ENCODE results near the gene LRRC47. TPM values are rescaled to one million over a fixed set of nuclear protein-coding genes. Genes with fewer than 3 reads are reported as not detected.

The LRRC47 gene
- total RNA-seq, 3 donors from 2014 or later = 31.5 to 34.2 (median 34.2) TPM

- TF ChIP-seq, protein P1, sequence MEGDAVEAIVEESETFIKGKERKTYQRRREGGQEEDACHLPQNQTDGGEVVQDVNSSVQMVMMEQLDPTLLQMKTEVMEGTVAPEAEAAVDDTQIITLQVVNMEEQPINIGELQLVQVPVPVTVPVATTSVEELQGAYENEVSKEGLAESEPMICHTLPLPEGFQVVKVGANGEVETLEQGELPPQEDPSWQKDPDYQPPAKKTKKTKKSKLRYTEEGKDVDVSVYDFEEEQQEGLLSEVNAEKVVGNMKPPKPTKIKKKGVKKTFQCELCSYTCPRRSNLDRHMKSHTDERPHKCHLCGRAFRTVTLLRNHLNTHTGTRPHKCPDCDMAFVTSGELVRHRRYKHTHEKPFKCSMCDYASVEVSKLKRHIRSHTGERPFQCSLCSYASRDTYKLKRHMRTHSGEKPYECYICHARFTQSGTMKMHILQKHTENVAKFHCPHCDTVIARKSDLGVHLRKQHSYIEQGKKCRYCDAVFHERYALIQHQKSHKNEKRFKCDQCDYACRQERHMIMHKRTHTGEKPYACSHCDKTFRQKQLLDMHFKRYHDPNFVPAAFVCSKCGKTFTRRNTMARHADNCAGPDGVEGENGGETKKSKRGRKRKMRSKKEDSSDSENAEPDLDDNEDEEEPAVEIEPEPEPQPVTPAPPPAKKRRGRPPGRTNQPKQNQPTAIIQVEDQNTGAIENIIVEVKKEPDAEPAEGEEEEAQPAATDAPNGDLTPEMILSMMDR (IDR thresholded peaks at IDR 0.05) = no peak
- TF ChIP-seq POLR2AphosphoS5 (IDR thresholded peaks at IDR 0.05) (no peak), POLR2A (IDR thresholded peaks at IDR 0.05) (no peak)
- H3K27me3 ChIP-seq = peaks cover 0 to 24% of the 10 kb centered on the region in 2 donors
Observed at GRCh38 chr1:3733094-3733882, 63.0 kb downstream of the LRRC47 start.

GRCh38 chr1:3732434-3733093 lies 63.7 kb downstream of the LRRC47 start:
- Histone ChIP-seq H3K4me1 (no peaks in the 10 kb centered on the region), H3K4me3 (no peak overlapping the region), H3K9me3 (no peaks in the 10 kb centered on the region), H3K36me3 (peaks cover 6% of the 10 kb centered on the region), H3K27me3 (peaks cover 0 to 24% of the 10 kb centered on the region in 2 donors), H3K27ac (no peak overlapping the region)
- intact Hi-C loops (cut with DNase I; ENCODE audit: low total_unique reads) = no loop called here
- TF ChIP-seq POLR2A (IDR thresholded peaks at IDR 0.05) = no peak
- no peak for DNase-seq (ENCODE audit: low spot score in 2 of 2)

More at GRCh38 chr1:3733094-3733882, 63.0 kb downstream of the LRRC47 start:
- no peak for DNase-seq (ENCODE audit: low spot score in 2 of 2)
- H3K9me3 ChIP-seq = no peaks in the 10 kb centered on the region
- no peaks in the 10 kb centered on the region for H3K4me1 ChIP-seq
- H3K4me3 ChIP-seq = no peak overlapping the region
- H3K36me3 ChIP-seq = peaks cover 6% of the 10 kb centered on the region
- intact Hi-C loops (cut with DNase I; ENCODE audit: low total_unique reads) = no loop called here
- H3K27ac ChIP-seq = no peak overlapping the region

- DNase-seq (ENCODE audit: low spot score in 2 of 2) = no peak
Observed at GRCh38 chr1:3731583-3732433, 64.5 kb downstream of the LRRC47 start.

GRCh38 chr1:3730543-3731247 lies 65.6 kb downstream of the LRRC47 start:
- Histone ChIP-seq H3K27me3 (peaks cover 0 to 32% of the 10 kb centered on the region in 2 donors), H3K27ac (no peak overlapping the region), H3K9me3 (no peaks in the 10 kb centered on the region), H3K36me3 (no peaks in the 10 kb centered on the region), H3K4me3 (no peak overlapping the region), H3K4me1 (no peaks in the 10 kb centered on the region)
- intact Hi-C loops (cut with DNase I; ENCODE audit: low total_unique reads) = no loop called here
- TF ChIP-seq, protein P1 (IDR thresholded peaks at IDR 0.05) = no peak
- DNase-seq (ENCODE audit: low spot score in 2 of 2) = no peak

More at GRCh38 chr1:3731583-3732433, 64.5 kb downstream of the LRRC47 start:
- H3K36me3 ChIP-seq = peaks cover 1% of the 10 kb centered on the region
- H3K27ac ChIP-seq = no peak overlapping the region
- H3K27me3 ChIP-seq = peaks cover 0 to 31% of the 10 kb centered on the region in 2 donors
- H3K9me3 ChIP-seq = no peaks in the 10 kb centered on the region
- intact Hi-C loops (cut with DNase I; ENCODE audit: low total_unique reads) = no loop called here
- TF ChIP-seq POLR2A (IDR thresholded peaks at IDR 0.05) = no peak
- TF ChIP-seq POLR2AphosphoS5 (IDR thresholded peaks at IDR 0.05) = no peak
- TF ChIP-seq, protein P1 (IDR thresholded peaks at IDR 0.05) = no peak
- no peaks in the 10 kb centered on the region for H3K4me1 ChIP-seq
- no peak overlapping the region for H3K4me3 ChIP-seq
